NB4 (cell line): ENCODE data around the gene CFAP251.

Experiments
- DNase-seq: peaks from one replicate; pipeline ENCODE4 v3.0.0; 2010; ENCODE audit warnings: low read depth
- H3K4me3 ChIP-seq: one replicate; pipeline ENCODE4 v1.5.1; 2011; ENCODE audit warnings: mild to moderate bottlenecking, low read depth, low read length, moderate library complexity
- CTCF ChIP-seq: IDR thresholded peaks from one replicate; pipeline ENCODE4 v1.5.1; 2012; ENCODE audit warnings: low read depth, low read length
- MAX ChIP-seq: IDR thresholded peaks from 2 replicates; pipeline ENCODE4 v1.6.1; 2011; ENCODE audit warnings: low read depth, low read length
- MYC ChIP-seq: IDR thresholded peaks from 2 replicates; pipeline ENCODE4 v1.6.1; 2011; ENCODE audit warnings: low read depth, low read length
- POLR2A ChIP-seq: IDR thresholded peaks from 2 replicates; pipeline ENCODE4 v1.6.1; 2011; ENCODE audit warnings: mild to moderate bottlenecking; ENCODE audit not compliant: insufficient read length; ENCODE audit errors: extremely low read depth

Gene CFAP251

GRCh38 chr12:121947981-121948380 is 29.6 kb downstream of the CFAP251 start:
- no peak for DNase-seq
- TF ChIP-seq MAX (no peak), POLR2A (no peak), CTCF (no peak), MYC (no peak)
- no peak overlapping the region for H3K4me3 ChIP-seq

- TF ChIP-seq CTCF (no peak), MYC (no peak), MAX (no peak), POLR2A (no peak)
- no peak for DNase-seq
- no peak overlapping the region for H3K4me3 ChIP-seq
These were observed 31.4 kb downstream of the CFAP251 start for GRCh38 chr12:121949648-121950397.

- TF ChIP-seq CTCF = no peak
- TF ChIP-seq MAX = no peak
- no peak for TF ChIP-seq MYC
- TF ChIP-seq POLR2A = no peak
- no peak overlapping the region for H3K4me3 ChIP-seq
- no peak for DNase-seq
These were observed 34.8 kb downstream of the CFAP251 start for GRCh38 chr12:121953117-121953692.

- no peak overlapping the region for H3K4me3 ChIP-seq
- TF ChIP-seq POLR2A = no peak
- no peak for TF ChIP-seq MYC
- TF ChIP-seq CTCF = no peak
- no peak for TF ChIP-seq MAX
- no peak for DNase-seq
These were observed 35.3 kb downstream of the CFAP251 start for GRCh38 chr12:121953695-121954094.

- DNase-seq = peak; percentile 28
- no peak overlapping the region for H3K4me3 ChIP-seq
- no peak for TF ChIP-seq POLR2A
- TF ChIP-seq CTCF = peak; percentile 47
- no peak for TF ChIP-seq MYC
- TF ChIP-seq MAX = no peak
These were observed 37.2 kb downstream of the CFAP251 start for GRCh38 chr12:121955258-121956237.
